Measurements from ENCODE around the gene SPATA31C2.

SPATA31C2 gene

GRCh38 chr9:88179062-88179521, 40.8 kb upstream of the SPATA31C2 start:
- Histone ChIP-seq H3K9me2 (replicated peaks; ENCODE audit: control insufficient read depth, low read length) (no peaks in the 10 kb centered on the region), H3K27me3 (ENCODE audit: control insufficient read depth, low read length) (no peaks in the 10 kb centered on the region; the same call in 1 of the 2 replicates), H3K9me3 (ENCODE audit: control insufficient read depth, insufficient read depth, low read length) (no peaks in the 10 kb centered on the region), H4K20me1 (ENCODE audit: control insufficient read depth, insufficient read depth, low read depth, low read length) (no peaks in the 10 kb centered on the region), H3K27ac (ENCODE audit: low read depth, low read length) (no peak overlapping the region), H3K4me1 (ENCODE audit: control insufficient read depth, low read length) (no peaks in the 10 kb centered on the region), H3K4me2 (ENCODE audit: low read length) (no peak overlapping the region), H3K79me2 (ENCODE audit: control insufficient read depth, low read length) (no peaks in the 10 kb centered on the region), H3F3A (ENCODE audit: control insufficient read depth, insufficient read depth) (no peaks in the 10 kb centered on the region), H3K4me3 (ENCODE audit: low read length) (no peak overlapping the region), H3K36me3 (ENCODE audit: control insufficient read depth, low read length) (no peaks in the 10 kb centered on the region)
- no peak for TF ChIP-seq EZH2phosphoT487 (IDR thresholded peaks at IDR 0.05; ENCODE audit: borderline replicate concordance, low read length)
- TF ChIP-seq, protein P1, sequence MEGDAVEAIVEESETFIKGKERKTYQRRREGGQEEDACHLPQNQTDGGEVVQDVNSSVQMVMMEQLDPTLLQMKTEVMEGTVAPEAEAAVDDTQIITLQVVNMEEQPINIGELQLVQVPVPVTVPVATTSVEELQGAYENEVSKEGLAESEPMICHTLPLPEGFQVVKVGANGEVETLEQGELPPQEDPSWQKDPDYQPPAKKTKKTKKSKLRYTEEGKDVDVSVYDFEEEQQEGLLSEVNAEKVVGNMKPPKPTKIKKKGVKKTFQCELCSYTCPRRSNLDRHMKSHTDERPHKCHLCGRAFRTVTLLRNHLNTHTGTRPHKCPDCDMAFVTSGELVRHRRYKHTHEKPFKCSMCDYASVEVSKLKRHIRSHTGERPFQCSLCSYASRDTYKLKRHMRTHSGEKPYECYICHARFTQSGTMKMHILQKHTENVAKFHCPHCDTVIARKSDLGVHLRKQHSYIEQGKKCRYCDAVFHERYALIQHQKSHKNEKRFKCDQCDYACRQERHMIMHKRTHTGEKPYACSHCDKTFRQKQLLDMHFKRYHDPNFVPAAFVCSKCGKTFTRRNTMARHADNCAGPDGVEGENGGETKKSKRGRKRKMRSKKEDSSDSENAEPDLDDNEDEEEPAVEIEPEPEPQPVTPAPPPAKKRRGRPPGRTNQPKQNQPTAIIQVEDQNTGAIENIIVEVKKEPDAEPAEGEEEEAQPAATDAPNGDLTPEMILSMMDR (IDR thresholded peaks at IDR 0.05; ENCODE audit: low read depth, low read length, poor library complexity, severe bottlenecking) = no peak

- no peaks in the 10 kb centered on the region for H3K9me3 ChIP-seq (ENCODE audit: control insufficient read depth, insufficient read depth, low read length)
- no peak overlapping the region for H3K4me3 ChIP-seq (ENCODE audit: low read length)
- H4K20me1 ChIP-seq (ENCODE audit: control insufficient read depth, insufficient read depth, low read depth, low read length) = no peaks in the 10 kb centered on the region
- TF ChIP-seq, protein P1 (IDR thresholded peaks at IDR 0.05; ENCODE audit: low read depth, low read length, poor library complexity, severe bottlenecking) = no peak
- no peak for TF ChIP-seq EZH2phosphoT487 (IDR thresholded peaks at IDR 0.05; ENCODE audit: borderline replicate concordance, low read length)
- H3K27ac ChIP-seq (ENCODE audit: low read depth, low read length) = no peak overlapping the region
- no peaks in the 10 kb centered on the region; the same call in 1 of the 2 replicates for H3K27me3 ChIP-seq (ENCODE audit: control insufficient read depth, low read length)
- H3K9me2 ChIP-seq (replicated peaks; ENCODE audit: control insufficient read depth, low read length) = no peaks in the 10 kb centered on the region
- H3K36me3 ChIP-seq (ENCODE audit: control insufficient read depth, low read length) = no peaks in the 10 kb centered on the region
- H3F3A ChIP-seq (ENCODE audit: control insufficient read depth, insufficient read depth) = no peaks in the 10 kb centered on the region
- no peaks in the 10 kb centered on the region for H3K79me2 ChIP-seq (ENCODE audit: control insufficient read depth, low read length)
- H3K4me1 ChIP-seq (ENCODE audit: control insufficient read depth, low read length) = no peaks in the 10 kb centered on the region
- H3K4me2 ChIP-seq (ENCODE audit: low read length) = no peak overlapping the region
These were observed 40.4 kb upstream of the SPATA31C2 start for GRCh38 chr9:88178641-88179040.

GRCh38 chr9:88177371-88177770, 39.1 kb upstream of the SPATA31C2 start:
- H3K4me2 ChIP-seq (ENCODE audit: low read length) = no peak overlapping the region
- no peak overlapping the region for H3K4me3 ChIP-seq (ENCODE audit: low read length)
- H3K27ac ChIP-seq (ENCODE audit: low read depth, low read length) = no peak overlapping the region
- H3K27me3 ChIP-seq (ENCODE audit: control insufficient read depth, low read length) = no peaks in the 10 kb centered on the region; the same call in 1 of the 2 replicates
- no peaks in the 10 kb centered on the region for H3K9me3 ChIP-seq (ENCODE audit: control insufficient read depth, insufficient read depth, low read length)
- H3K9me2 ChIP-seq (replicated peaks; ENCODE audit: control insufficient read depth, low read length) = no peaks in the 10 kb centered on the region
- TF ChIP-seq EZH2phosphoT487 (IDR thresholded peaks at IDR 0.05; ENCODE audit: borderline replicate concordance, low read length) = no peak
- TF ChIP-seq, protein P1 (IDR thresholded peaks at IDR 0.05; ENCODE audit: low read depth, low read length, poor library complexity, severe bottlenecking) = no peak
- H4K20me1 ChIP-seq (ENCODE audit: control insufficient read depth, insufficient read depth, low read depth, low read length) = no peaks in the 10 kb centered on the region
- no peaks in the 10 kb centered on the region for H3K79me2 ChIP-seq (ENCODE audit: control insufficient read depth, low read length)
- no peaks in the 10 kb centered on the region for H3K36me3 ChIP-seq (ENCODE audit: control insufficient read depth, low read length)
- no peaks in the 10 kb centered on the region for H3K4me1 ChIP-seq (ENCODE audit: control insufficient read depth, low read length)
- no peaks in the 10 kb centered on the region for H3F3A ChIP-seq (ENCODE audit: control insufficient read depth, insufficient read depth)
